DOHH2 (cell line): ENCODE results near the gene B4GALNT1.

Source experiments
- H3F3A ChIP-seq: fragments of 200-600 bp; sonication (generic), shearing (Covaris generic); 2 replicates; pipeline ENCODE4 v1.6.0; 2016; ENCODE audit warnings: antibody characterized with exemption, mild to moderate bottlenecking; ENCODE audit not compliant: control insufficient read depth, insufficient read depth
- H3K27ac ChIP-seq: fragments of 200-600 bp; sonication (generic); 2 replicates; pipeline ENCODE4 v1.5.1; 2014; ENCODE audit warnings: low read depth, mild to moderate bottlenecking, low read length, moderate library complexity
- H3K27me3 ChIP-seq: fragments of 200-600 bp; sonication (generic); 2 replicates; pipeline ENCODE4 v1.6.1; 2014; ENCODE audit warnings: mild to moderate bottlenecking, low read length, mixed read lengths; ENCODE audit not compliant: control insufficient read depth
- H3K36me3 ChIP-seq: fragments of 200-600 bp; sonication (generic); 2 replicates; pipeline ENCODE4 v1.6.1; 2014; ENCODE audit warnings: mild to moderate bottlenecking, low read length, moderate library complexity, mixed read lengths; ENCODE audit not compliant: control insufficient read depth
- H3K4me1 ChIP-seq: fragments of 200-600 bp; sonication (generic); 2 replicates; pipeline ENCODE4 v1.6.1; 2014; ENCODE audit warnings: mild to moderate bottlenecking, low read length, mixed read lengths; ENCODE audit not compliant: control insufficient read depth
- H3K4me2 ChIP-seq: fragments of 200-600 bp; sonication (generic); 2 replicates; pipeline ENCODE4 v1.6.0; 2014; ENCODE audit warnings: mild to moderate bottlenecking, low read length, moderate library complexity
- H3K4me3 ChIP-seq: fragments of 200-600 bp; sonication (generic); 2 replicates; pipeline ENCODE4 v1.5.1; 2014; ENCODE audit warnings: mild to moderate bottlenecking, low read length, mixed read lengths
- H3K79me2 ChIP-seq: fragments of 200-600 bp; sonication (generic); 2 replicates; pipeline ENCODE4 v1.6.1; 2014; ENCODE audit warnings: mild to moderate bottlenecking, low read length, mixed read lengths; ENCODE audit not compliant: control insufficient read depth
- H3K9me2 ChIP-seq: fragments of 200-600 bp; sonication (generic); replicated peaks from 2 replicates; pipeline ENCODE4 v1.6.1; 2014; ENCODE audit warnings: mild to moderate bottlenecking, low read length, mixed read lengths; ENCODE audit not compliant: control insufficient read depth
- H3K9me3 ChIP-seq: fragments of 200-600 bp; sonication (generic); 2 replicates; pipeline ENCODE4 v1.6.1; 2014; ENCODE audit warnings: antibody characterized with exemption, low read length, mixed read lengths; ENCODE audit not compliant: control insufficient read depth, insufficient read depth
- H4K20me1 ChIP-seq: fragments of 200-600 bp; sonication (generic); 2 replicates; pipeline ENCODE4 v1.6.0; 2014; ENCODE audit warnings: low read depth, mild to moderate bottlenecking, antibody characterized with exemption, low read length, moderate library complexity; ENCODE audit not compliant: control insufficient read depth, insufficient read depth
- CTCF ChIP-seq: fragments of 200-600 bp; sonication (generic); IDR thresholded peaks from one replicate; pipeline ENCODE4 v1.5.1; 2014; ENCODE audit warnings: antibody characterized with exemption, mild to moderate bottlenecking, low read depth, low read length; ENCODE audit not compliant: poor library complexity, severe bottlenecking
- EZH2phosphoT487 ChIP-seq: fragments of 200-600 bp; sonication (generic); IDR thresholded peaks from 2 replicates; pipeline ENCODE4 v1.6.1; 2017; ENCODE audit warnings: borderline replicate concordance, mild to moderate bottlenecking, antibody characterized with exemption, low read length, moderate library complexity, mixed read lengths

B4GALNT1 gene

GRCh38 chr12:57592551-57593165 lies 40.3 kb downstream of the B4GALNT1 start:
- no peak overlapping the region for H3K4me3 ChIP-seq
- peaks cover 16% of the 10 kb centered on the region for H3K4me1 ChIP-seq
- H3K36me3 ChIP-seq: peaks cover 5% of the 10 kb centered on the region
- H4K20me1 ChIP-seq: no peaks in the 10 kb centered on the region
- no peaks in the 10 kb centered on the region for H3F3A ChIP-seq
- peak overlapping the region; percentile 92; the same call in 1 of the 2 replicates for H3K4me2 ChIP-seq
- H3K79me2 ChIP-seq: peaks cover 16% of the 10 kb centered on the region
- no peak overlapping the region for H3K27ac ChIP-seq
- H3K27me3 ChIP-seq: peaks cover 7% of the 10 kb centered on the region; the same call in 1 of the 2 replicates
- H3K9me3 ChIP-seq: no peaks in the 10 kb centered on the region
- no peak for TF ChIP-seq EZH2phosphoT487
- TF ChIP-seq CTCF: no peak
- H3K9me2 ChIP-seq: no peaks in the 10 kb centered on the region

- Histone ChIP-seq H3K79me2 (peaks cover 16% of the 10 kb centered on the region), H3F3A (no peaks in the 10 kb centered on the region), H3K4me1 (peaks cover 16% of the 10 kb centered on the region), H3K27me3 (peaks cover 11% of the 10 kb centered on the region), H3K4me2 (peak overlapping the region; percentile 92), H3K36me3 (peaks cover 5% of the 10 kb centered on the region), H4K20me1 (no peaks in the 10 kb centered on the region), H3K27ac (no peak overlapping the region), H3K9me3 (no peaks in the 10 kb centered on the region), H3K4me3 (peak overlapping the region; percentile 96), H3K9me2 (no peaks in the 10 kb centered on the region)
- TF ChIP-seq EZH2phosphoT487: no peak
- no peak for TF ChIP-seq CTCF
Observed at GRCh38 chr12:57591782-57592325, 41.1 kb downstream of the B4GALNT1 start.

GRCh38 chr12:57590864-57591781 lies 41.9 kb downstream of the B4GALNT1 start, which contains the start of gene PIP4K2C:
Gene PIP4K2C (plus strand): TSS chr12:57591192. CDS start chr12:57591290, 98 bp downstream.
- Histone ChIP-seq H3K27ac (no peak within 1 kb of the TSS), H3K9me2 (no peaks in the 10 kb centered on the region), H3F3A (no peaks in the 10 kb centered on the region), H3K79me2 (peaks cover 16% of the 10 kb centered on the region), H3K27me3 (peaks cover 17% of the 10 kb centered on the region), H3K4me1 (peaks cover 16% of the 10 kb centered on the region), H3K4me3 (peak within 1 kb of the TSS; percentile 96), H3K9me3 (no peaks in the 10 kb centered on the region), H4K20me1 (no peaks in the 10 kb centered on the region), H3K36me3 (peaks cover 5% of the 10 kb centered on the region), H3K4me2 (peak within 1 kb of the TSS; percentile 92)
- TF ChIP-seq CTCF (no peak), EZH2phosphoT487 (no peak)
